ENCODE results near the gene CHPF.

DNA sequence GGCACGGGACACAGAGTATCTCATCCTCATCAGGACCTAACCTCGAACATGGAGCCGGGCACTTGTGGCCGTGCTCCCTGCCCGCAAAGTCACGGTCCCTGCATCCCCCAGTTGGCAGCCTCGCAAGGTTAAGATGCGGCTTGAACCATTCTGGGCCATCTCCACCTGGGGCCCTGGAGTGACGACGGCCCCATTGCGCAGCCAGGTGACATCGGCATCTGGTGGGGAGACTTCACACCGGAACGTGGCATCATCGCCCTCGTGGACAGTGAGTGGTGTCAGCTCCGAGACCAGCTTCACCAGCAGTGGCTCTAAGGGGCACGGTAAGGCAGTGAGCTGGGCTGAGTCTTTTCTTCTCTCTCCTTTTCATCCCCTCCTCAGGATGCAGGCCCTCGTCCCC is 12.8 kb upstream of the CHPF start:
- TF ChIP-seq, protein P1, sequence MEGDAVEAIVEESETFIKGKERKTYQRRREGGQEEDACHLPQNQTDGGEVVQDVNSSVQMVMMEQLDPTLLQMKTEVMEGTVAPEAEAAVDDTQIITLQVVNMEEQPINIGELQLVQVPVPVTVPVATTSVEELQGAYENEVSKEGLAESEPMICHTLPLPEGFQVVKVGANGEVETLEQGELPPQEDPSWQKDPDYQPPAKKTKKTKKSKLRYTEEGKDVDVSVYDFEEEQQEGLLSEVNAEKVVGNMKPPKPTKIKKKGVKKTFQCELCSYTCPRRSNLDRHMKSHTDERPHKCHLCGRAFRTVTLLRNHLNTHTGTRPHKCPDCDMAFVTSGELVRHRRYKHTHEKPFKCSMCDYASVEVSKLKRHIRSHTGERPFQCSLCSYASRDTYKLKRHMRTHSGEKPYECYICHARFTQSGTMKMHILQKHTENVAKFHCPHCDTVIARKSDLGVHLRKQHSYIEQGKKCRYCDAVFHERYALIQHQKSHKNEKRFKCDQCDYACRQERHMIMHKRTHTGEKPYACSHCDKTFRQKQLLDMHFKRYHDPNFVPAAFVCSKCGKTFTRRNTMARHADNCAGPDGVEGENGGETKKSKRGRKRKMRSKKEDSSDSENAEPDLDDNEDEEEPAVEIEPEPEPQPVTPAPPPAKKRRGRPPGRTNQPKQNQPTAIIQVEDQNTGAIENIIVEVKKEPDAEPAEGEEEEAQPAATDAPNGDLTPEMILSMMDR (IDR thresholded peaks at IDR 0.05) = no peak
- no peak for TF ChIP-seq EZH2 (IDR thresholded peaks at IDR 0.05; ENCODE audit: borderline replicate concordance, insufficient read depth, low read depth, low read length, poor library complexity, severe bottlenecking)

Measured in B cell (primary cell).